Measurements from ENCODE around the gene MAP3K14. TPM values are rescaled to one million over a fixed set of nuclear protein-coding genes. Genes with fewer than 3 reads are reported as not detected.

The MAP3K14 gene
- polyA plus RNA-seq, 3 donors, result 1.4 to 29.9 (median 3.8) TPM

DNA sequence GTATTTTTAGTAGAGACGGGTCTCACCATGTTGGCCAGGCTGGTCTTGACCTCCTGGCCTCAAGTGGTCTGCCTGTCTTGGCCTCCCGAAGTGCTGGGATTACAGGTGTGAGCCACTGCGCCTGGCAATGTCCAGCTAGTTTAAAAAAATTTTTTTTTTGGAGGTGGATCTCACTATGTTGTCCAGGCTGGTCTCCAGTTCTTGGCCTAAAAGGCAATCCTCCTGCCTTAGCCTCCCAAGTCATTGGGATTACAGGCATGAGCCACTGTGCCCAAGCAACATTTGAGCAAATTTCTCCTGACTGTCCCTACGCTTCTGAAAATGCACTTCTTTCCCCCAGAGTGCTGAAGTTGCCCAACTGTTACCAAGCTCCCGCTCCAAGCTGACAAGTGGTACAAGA lies 8.0 kb downstream of the MAP3K14 start:
- Histone ChIP-seq H3K9ac (ENCODE audit: insufficient read depth, low read length, poor library complexity, severe bottlenecking) (no peak overlapping the region), H3K4me3 (replicated peaks in 1 of 3; ENCODE audit: low read depth in 2 of 3, low read length in 3 of 3) (no peak overlapping the region), H2AFZ (ENCODE audit: insufficient read depth, low read depth, low read length, poor library complexity, severe bottlenecking) (no peak overlapping the region), H3K36me3 (replicated peaks in 1 of 2; ENCODE audit: control insufficient read depth in 1 of 2, insufficient read depth in 2 of 2, low read length in 2 of 2) (peaks cover 9 to 14% of the 10 kb centered on the region in 2 donors), H3K4me1 (ENCODE audit: control insufficient read depth in 1 of 2, insufficient read depth in 2 of 2, low read length in 2 of 2) (peaks cover 85 to 96% of the 10 kb centered on the region in 2 donors), H3K27me3 (ENCODE audit: control insufficient read depth in 2 of 2, insufficient read depth in 2 of 2, low read length in 2 of 2) (no peaks in the 10 kb centered on the region), H3K9me3 (replicated peaks in 1 of 2; ENCODE audit: control insufficient read depth in 1 of 2, insufficient read depth in 1 of 2, low read length in 2 of 2) (no peaks in the 10 kb centered on the region), H3K79me2 (ENCODE audit: insufficient read depth, low read length) (peaks cover 86% of the 10 kb centered on the region), H4K20me1 (ENCODE audit: insufficient read depth, low read length) (peaks cover 12% of the 10 kb centered on the region), H3K4me2 (replicated peaks; ENCODE audit: extremely low read depth, low read length, poor library complexity, severe bottlenecking) (no peak overlapping the region), H3K27ac (ENCODE audit: low read depth in 1 of 2, low read length in 2 of 2) (peak overlapping the region in 1 of 2 donors; percentile 93)
- TF ChIP-seq CTCF (IDR thresholded peaks at IDR 0.05), result no peak
- H3K27ac Mint-ChIP-seq, result peak overlapping the region in 6 of 7 donors; percentile 46 to 100 (median 97)
- intact Hi-C loops (cut with micrococcal nuclease), result no loop called here
- peaks cover 39 to 56% of the 10 kb centered on the region in 2 donors for H3K36me3 Mint-ChIP-seq
- 98% methylated on average over 4 of the region's 5 CpGs for WGBS (ENCODE audit: insufficient coverage)
- H3K9me3 Mint-ChIP-seq, result peaks cover 0 to 2% (median 0%) of the 10 kb centered on the region in 7 donors
- no peak overlapping the region for H3K4me3 Mint-ChIP-seq
- no peaks in the 10 kb centered on the region for H3K27me3 Mint-ChIP-seq (ENCODE audit: low read depth in 3 of 3)
- no peak for DNase-seq
- H3K4me1 Mint-ChIP-seq, result peaks cover 84% of the 10 kb centered on the region

- Histone ChIP-seq H3K4me2 (replicated peaks; ENCODE audit: extremely low read depth, low read length, poor library complexity, severe bottlenecking) (peak overlapping the region; percentile 2), H3K27ac (ENCODE audit: low read depth in 1 of 2, low read length in 2 of 2) (peak overlapping the region; percentile 77 to 93)
Observed at GRCh38 chr17:45308016-45308365, 8.8 kb downstream of the MAP3K14 start.

More at GRCh38 chr17:45308016-45308365, 8.8 kb downstream of the MAP3K14 start:
- no peaks in the 10 kb centered on the region for H3K27me3 ChIP-seq (ENCODE audit: control insufficient read depth in 2 of 2, insufficient read depth in 2 of 2, low read length in 2 of 2)
- H3K79me2 ChIP-seq (ENCODE audit: insufficient read depth, low read length), result peaks cover 86% of the 10 kb centered on the region
- H3K4me3 ChIP-seq (replicated peaks in 1 of 3; ENCODE audit: low read depth in 2 of 3, low read length in 3 of 3), result peak overlapping the region in 1 of 3 experiments; percentile 30
- no peak overlapping the region for H2AFZ ChIP-seq (ENCODE audit: insufficient read depth, low read depth, low read length, poor library complexity, severe bottlenecking)
- H3K9ac ChIP-seq (ENCODE audit: insufficient read depth, low read length, poor library complexity, severe bottlenecking), result no peak overlapping the region
- Mint-ChIP-seq H3K4me3 (peak overlapping the region in 1 of 2 donors; percentile 46), H3K4me1 (peaks cover 81% of the 10 kb centered on the region), H3K27me3 (ENCODE audit: low read depth in 3 of 3) (no peaks in the 10 kb centered on the region), H3K9me3 (peaks cover 0 to 2% (median 0%) of the 10 kb centered on the region in 7 donors), H3K27ac (peak overlapping the region; percentile 96 to 100 (median 99)), H3K36me3 (peaks cover 32 to 48% of the 10 kb centered on the region in 2 donors)
- H3K4me1 ChIP-seq (ENCODE audit: control insufficient read depth in 1 of 2, insufficient read depth in 2 of 2, low read length in 2 of 2), result peaks cover 85 to 96% of the 10 kb centered on the region in 2 donors
- DNase-seq, result no peak
- no peak for TF ChIP-seq CTCF (IDR thresholded peaks at IDR 0.05)
- intact Hi-C loops (cut with micrococcal nuclease), result no loop called here
- WGBS (ENCODE audit: insufficient coverage), result 33% methylated on average over 1 of the region's 6 CpGs
- peaks cover 9 to 14% of the 10 kb centered on the region in 2 donors for H3K36me3 ChIP-seq (replicated peaks in 1 of 2; ENCODE audit: control insufficient read depth in 1 of 2, insufficient read depth in 2 of 2, low read length in 2 of 2)
- H3K9me3 ChIP-seq (replicated peaks in 1 of 2; ENCODE audit: control insufficient read depth in 1 of 2, insufficient read depth in 1 of 2, low read length in 2 of 2), result no peaks in the 10 kb centered on the region
- H4K20me1 ChIP-seq (ENCODE audit: insufficient read depth, low read length), result peaks cover 12% of the 10 kb centered on the region
